A673 (cell line): ENCODE results near the gene CEP89.
"Not testable (repeated sequence)": the region's sequence is repeated elsewhere in the genome, so short reads cannot be mapped to it uniquely, and the experiment has no call there.

Source experiments
- CTCF ChIP-seq: fragments of 300-800, 200-600 bp; sonication (generic); conservative IDR thresholded peaks from 2 replicates; pipeline ENCODE4 v1.5.1; 2017; ENCODE audit warnings: low read depth, mild to moderate bottlenecking, antibody characterized with exemption, low read length, moderate library complexity, mixed read lengths
- EZH2 ChIP-seq: fragments of 200-600 bp; sonication (generic); IDR thresholded peaks from 2 replicates; pipeline ENCODE4 v1.6.1; 2017; ENCODE audit warnings: borderline replicate concordance, low read depth, mild to moderate bottlenecking, mixed read lengths, antibody characterized with exemption, low read length; ENCODE audit not compliant: poor library complexity, severe bottlenecking

- TF ChIP-seq EZH2, CTCF: not testable (repeated sequence)
Observed at GRCh38 chr19:32885255-32885654, 86.5 kb downstream of the CEP89 start.
